Nephron (organoid): ENCODE data around the gene BOD1.

Experiments
- H3K27ac Mint-ChIP-seq, 3 experiments: 2 replicates each; pipeline ENCODE4 v1.8.0; 2020; ENCODE audit warnings: mixed read lengths in 3 of 3, mild to moderate bottlenecking in 2 of 3, moderate library complexity in 1 of 3
- H3K27me3 Mint-ChIP-seq: 2 replicates; pipeline ENCODE4 v1.8.0; 2021; ENCODE audit warnings: low read depth, mild to moderate bottlenecking, moderate library complexity, mixed read lengths
- H3K36me3 Mint-ChIP-seq: 2 replicates; pipeline ENCODE4 v1.8.0; 2020; ENCODE audit warnings: low read depth, mixed read lengths
- H3K4me1 Mint-ChIP-seq: 2 replicates; pipeline ENCODE4 v1.8.0; 2020; ENCODE audit warnings: mixed read lengths
- H3K4me3 Mint-ChIP-seq, 3 experiments: 2 replicates each; pipeline ENCODE4 v1.8.0; 2020; ENCODE audit warnings: mild to moderate bottlenecking in 3 of 3, mixed read lengths in 3 of 3, moderate library complexity in 2 of 3
- H3K9me3 Mint-ChIP-seq: 2 replicates; pipeline ENCODE4 v1.8.0; 2020; ENCODE audit warnings: mixed read lengths
- CTCF ChIP-seq, 3 experiments: fragments of 200-600 bp; sonication (generic); IDR thresholded peaks; one replicate each; pipeline ENCODE4 v1.5.0; 2021; ENCODE audit warnings: antibody characterized with exemption in 3 of 3; ENCODE audit not compliant: unreplicated experiment in 3 of 3

The BOD1 gene

GRCh38 chr5:173637340-173637739 is 20.9 kb upstream of the BOD1 start:
- Mint-ChIP-seq H3K27ac (no peak overlapping the region), H3K4me3 (no peak overlapping the region), H3K9me3 (no peaks in the 10 kb centered on the region), H3K27me3 (peaks cover 10% of the 10 kb centered on the region), H3K36me3 (no peaks in the 10 kb centered on the region), H3K4me1 (peaks cover 43% of the 10 kb centered on the region)
- no peak for TF ChIP-seq CTCF (IDR thresholded peaks at IDR 0.05; ENCODE audit: unreplicated experiment in 3 of 3)

- TF ChIP-seq CTCF (IDR thresholded peaks at IDR 0.05; ENCODE audit: unreplicated experiment in 3 of 3) = no peak
- H3K27ac Mint-ChIP-seq = peak overlapping the region in 1 of 3 experiments; percentile 31
- no peak overlapping the region for H3K4me3 Mint-ChIP-seq
- peaks cover 40% of the 10 kb centered on the region for H3K4me1 Mint-ChIP-seq
- no peaks in the 10 kb centered on the region for H3K36me3 Mint-ChIP-seq
- peaks cover 10% of the 10 kb centered on the region for H3K27me3 Mint-ChIP-seq
- no peaks in the 10 kb centered on the region for H3K9me3 Mint-ChIP-seq
Observed at GRCh38 chr5:173634465-173634983, 18.1 kb upstream of the BOD1 start.

GRCh38 chr5:173633304-173633703 is 16.9 kb upstream of the BOD1 start:
- TF ChIP-seq CTCF (IDR thresholded peaks at IDR 0.05; ENCODE audit: unreplicated experiment in 3 of 3) = no peak
- H3K4me1 Mint-ChIP-seq = peaks cover 41% of the 10 kb centered on the region
- H3K27me3 Mint-ChIP-seq = peaks cover 9% of the 10 kb centered on the region
- no peak overlapping the region for H3K4me3 Mint-ChIP-seq
- H3K36me3 Mint-ChIP-seq = no peaks in the 10 kb centered on the region
- H3K9me3 Mint-ChIP-seq = no peaks in the 10 kb centered on the region
- H3K27ac Mint-ChIP-seq = no peak overlapping the region

- Mint-ChIP-seq H3K4me3 (no peak overlapping the region), H3K36me3 (no peaks in the 10 kb centered on the region), H3K4me1 (peaks cover 46% of the 10 kb centered on the region), H3K9me3 (no peaks in the 10 kb centered on the region), H3K27me3 (peaks cover 7% of the 10 kb centered on the region), H3K27ac (peak overlapping the region; percentile 14 to 46 (median 25))
- no peak for TF ChIP-seq CTCF (IDR thresholded peaks at IDR 0.05; ENCODE audit: unreplicated experiment in 3 of 3)
Observed at GRCh38 chr5:173631478-173631877, 15.0 kb upstream of the BOD1 start.

- Mint-ChIP-seq H3K27me3 (peaks cover 7% of the 10 kb centered on the region), H3K36me3 (no peaks in the 10 kb centered on the region), H3K27ac (peak overlapping the region; percentile 43 to 63 (median 53)), H3K9me3 (no peaks in the 10 kb centered on the region), H3K4me1 (peaks cover 49% of the 10 kb centered on the region), H3K4me3 (no peak overlapping the region)
- TF ChIP-seq CTCF (IDR thresholded peaks at IDR 0.05; ENCODE audit: unreplicated experiment in 3 of 3) = no peak
Observed at GRCh38 chr5:173630724-173631365, 14.4 kb upstream of the BOD1 start.

GRCh38 chr5:173629628-173630027 is 13.2 kb upstream of the BOD1 start:
- no peak overlapping the region for H3K4me3 Mint-ChIP-seq
- peak in 1 of 3 experiments; percentile 22 for TF ChIP-seq CTCF (IDR thresholded peaks at IDR 0.05; ENCODE audit: unreplicated experiment in 3 of 3)
- H3K9me3 Mint-ChIP-seq = no peaks in the 10 kb centered on the region
- peaks cover 50% of the 10 kb centered on the region for H3K4me1 Mint-ChIP-seq
- H3K36me3 Mint-ChIP-seq = no peaks in the 10 kb centered on the region
- peak overlapping the region in 2 of 3 experiments; percentile 0 to 81 for H3K27ac Mint-ChIP-seq
- H3K27me3 Mint-ChIP-seq = peaks cover 7% of the 10 kb centered on the region
